GM21528 (cell line): Measurements from ENCODE around the gene RAMACL.

Source experiments
- ATAC-seq: cut with Tn5 transposase; IDR thresholded peaks from one replicate; pipeline ENCODE4 v1.9.1; 2021; ENCODE audit warnings: mild to moderate bottlenecking, moderate library complexity; ENCODE audit not compliant: unreplicated experiment, low FRiP score

RAMACL gene

GRCh38 chr6:166618866-166619761 lies 32.6 kb upstream of the RAMACL start:
- no peak for ATAC-seq

GRCh38 chr6:166618251-166618650 lies 31.8 kb upstream of the RAMACL start:
- ATAC-seq, result no peak

GRCh38 chr6:166617359-166617758 lies 30.9 kb upstream of the RAMACL start:
- no peak for ATAC-seq

- no peak for ATAC-seq
These were observed 30.1 kb upstream of the RAMACL start for GRCh38 chr6:166616261-166617238.

- ATAC-seq, result no peak
These were observed 28.7 kb upstream of the RAMACL start for GRCh38 chr6:166615059-166615770.

GRCh38 chr6:166614589-166614988 lies 28.1 kb upstream of the RAMACL start:
- ATAC-seq, result no peak

GRCh38 chr6:166614171-166614583 lies 27.7 kb upstream of the RAMACL start:
- no peak for ATAC-seq

- no peak for ATAC-seq
These were observed 26.5 kb upstream of the RAMACL start for GRCh38 chr6:166613027-166613426.

GRCh38 chr6:166612471-166612881 lies 26.0 kb upstream of the RAMACL start:
- no peak for ATAC-seq

- no peak for ATAC-seq
These were observed 25.2 kb upstream of the RAMACL start for GRCh38 chr6:166611631-166612030.

GRCh38 chr6:166610069-166610468 lies 23.6 kb upstream of the RAMACL start:
- no peak for ATAC-seq

- ATAC-seq, result no peak
These were observed 22.3 kb upstream of the RAMACL start for GRCh38 chr6:166608774-166609173.

GRCh38 chr6:166605752-166606151 lies 19.3 kb upstream of the RAMACL start:
- ATAC-seq, result no peak

- no peak for ATAC-seq
These were observed 18.4 kb upstream of the RAMACL start for GRCh38 chr6:166604911-166605310.

GRCh38 chr6:166604328-166604727 lies 17.9 kb upstream of the RAMACL start:
- ATAC-seq, result no peak

GRCh38 chr6:166603043-166603690 lies 16.7 kb upstream of the RAMACL start:
- ATAC-seq, result no peak

GRCh38 chr6:166601956-166602355 lies 15.5 kb upstream of the RAMACL start:
- no peak for ATAC-seq

- ATAC-seq, result no peak
These were observed 14.5 kb upstream of the RAMACL start for GRCh38 chr6:166600931-166601330.

- ATAC-seq, result no peak
These were observed 12.7 kb upstream of the RAMACL start for GRCh38 chr6:166599205-166599604.
